Bronchial epithelial cell (primary cell): ENCODE measurements around the gene TMEM134. TPM values are rescaled to one million over a fixed set of nuclear protein-coding genes. Genes with fewer than 3 reads are reported as not detected.

ENCODE experiments used
- DNase-seq: peaks from one replicate; pipeline ENCODE4 v3.0.0-alpha.2; 2010; ENCODE audit warnings: low read depth
- FAIRE-seq: peaks from 2 replicates; lab custom pipeline; 2011; peaks lifted over from hg19 to GRCh38; lab: Jason Lieb, UNC
- H3K27me3 ChIP-seq: 2 replicates; pipeline ENCODE4 v1.5.1; 2011; ENCODE audit warnings: low read length; ENCODE audit not compliant: control insufficient read depth, insufficient read depth
- H3K36me3 ChIP-seq: 2 replicates; pipeline ENCODE4 v1.5.1; 2011; ENCODE audit warnings: low read length; ENCODE audit not compliant: control insufficient read depth, insufficient read depth
- H3K4me3 ChIP-seq: 2 replicates; pipeline ENCODE4 v1.5.1; 2011; ENCODE audit warnings: mild to moderate bottlenecking, low read depth, low read length, control low read depth
- total RNA-seq: library from RNA; depleted of rRNA; stranded (reverse); fragments of >200 nt; gene quantifications from 2 replicates; pipeline ENCODE4 v1.2.1, GENCODE V29; 2014
- TF ChIP-seq, protein P1 (sequence below): IDR thresholded peaks from 2 replicates; pipeline ENCODE4 v1.5.1; 2011; ENCODE audit warnings: mild to moderate bottlenecking, moderate library complexity, low read length, control low read depth, inconsistent platforms; ENCODE audit not compliant: insufficient read depth, severe bottlenecking

TMEM134 gene
- total RNA-seq, 1 donor from 2014 or later: 38.2 TPM

DNA sequence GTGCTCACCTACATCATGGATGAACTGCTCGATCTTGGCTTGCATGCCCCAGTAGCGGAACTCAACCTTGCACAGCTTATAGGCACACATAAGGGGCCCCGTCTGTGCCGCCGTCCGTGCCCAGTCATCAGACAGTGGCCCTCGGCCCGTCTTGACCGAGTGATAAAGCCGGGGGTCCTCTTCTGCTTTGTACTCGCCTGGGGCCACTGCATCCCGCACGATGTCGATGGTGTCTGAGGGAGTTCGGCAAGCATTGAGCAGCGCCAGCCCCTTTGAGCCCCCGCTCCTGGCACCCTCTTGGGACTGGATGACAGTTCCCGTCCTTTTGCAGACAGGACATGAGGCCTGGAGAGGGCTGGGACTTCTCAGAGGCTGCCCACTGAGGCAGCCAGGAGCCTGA lies 32.8 kb upstream of the TMEM134 start:
- H3K27me3 ChIP-seq: no peaks in the 10 kb centered on the region
- peaks cover 37% of the 10 kb centered on the region for H3K36me3 ChIP-seq
- TF ChIP-seq, protein P1, sequence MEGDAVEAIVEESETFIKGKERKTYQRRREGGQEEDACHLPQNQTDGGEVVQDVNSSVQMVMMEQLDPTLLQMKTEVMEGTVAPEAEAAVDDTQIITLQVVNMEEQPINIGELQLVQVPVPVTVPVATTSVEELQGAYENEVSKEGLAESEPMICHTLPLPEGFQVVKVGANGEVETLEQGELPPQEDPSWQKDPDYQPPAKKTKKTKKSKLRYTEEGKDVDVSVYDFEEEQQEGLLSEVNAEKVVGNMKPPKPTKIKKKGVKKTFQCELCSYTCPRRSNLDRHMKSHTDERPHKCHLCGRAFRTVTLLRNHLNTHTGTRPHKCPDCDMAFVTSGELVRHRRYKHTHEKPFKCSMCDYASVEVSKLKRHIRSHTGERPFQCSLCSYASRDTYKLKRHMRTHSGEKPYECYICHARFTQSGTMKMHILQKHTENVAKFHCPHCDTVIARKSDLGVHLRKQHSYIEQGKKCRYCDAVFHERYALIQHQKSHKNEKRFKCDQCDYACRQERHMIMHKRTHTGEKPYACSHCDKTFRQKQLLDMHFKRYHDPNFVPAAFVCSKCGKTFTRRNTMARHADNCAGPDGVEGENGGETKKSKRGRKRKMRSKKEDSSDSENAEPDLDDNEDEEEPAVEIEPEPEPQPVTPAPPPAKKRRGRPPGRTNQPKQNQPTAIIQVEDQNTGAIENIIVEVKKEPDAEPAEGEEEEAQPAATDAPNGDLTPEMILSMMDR: no peak
- H3K4me3 ChIP-seq: no peak overlapping the region
- DNase-seq: no peak
- no peak for FAIRE-seq

DNA sequence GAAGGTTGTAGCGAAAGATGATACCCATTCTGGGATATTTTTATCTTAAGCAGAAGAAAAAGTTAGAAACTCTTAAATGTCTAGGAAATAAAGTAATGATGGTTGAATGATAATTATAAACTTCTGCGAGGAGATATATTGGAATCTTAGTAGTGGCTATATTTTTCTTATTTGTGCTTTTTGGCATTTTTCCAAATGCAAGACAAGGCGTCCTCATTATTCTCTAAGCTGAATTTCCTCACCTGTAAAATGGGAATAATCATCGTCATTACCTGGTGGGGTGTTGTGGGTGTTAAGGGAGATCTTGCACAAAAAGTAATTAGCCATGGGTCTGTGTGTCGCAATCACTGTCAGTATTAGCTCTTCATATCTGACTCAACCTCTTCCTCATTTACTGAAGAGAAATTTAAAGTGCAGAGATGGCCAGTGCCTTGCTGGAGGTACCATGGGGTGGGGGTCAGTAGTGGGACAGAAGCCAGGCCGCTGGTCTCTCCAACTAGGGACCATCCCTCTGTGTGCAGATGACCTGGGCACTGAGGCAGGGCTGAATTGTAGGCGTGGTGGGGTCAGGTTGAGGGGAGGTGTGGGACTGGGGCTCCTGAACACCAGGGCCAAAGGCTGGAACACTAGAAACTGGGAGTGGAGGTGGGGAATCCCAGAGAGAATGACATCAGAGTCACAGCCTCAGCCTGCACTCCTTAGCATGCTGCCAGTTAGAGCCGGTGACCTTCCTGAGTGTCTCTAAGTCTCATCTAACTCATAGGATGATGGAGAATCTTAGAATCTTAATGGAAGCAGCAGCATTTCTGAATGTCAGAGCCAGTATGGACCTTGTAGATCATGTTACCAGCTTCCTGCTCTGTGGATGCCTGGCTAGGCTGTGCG lies 32.0 kb upstream of the TMEM134 start:
- FAIRE-seq (peak; percentile 23), DNase-seq (peak; percentile 39)
- H3K36me3 ChIP-seq: peaks cover 33% of the 10 kb centered on the region
- TF ChIP-seq, protein P1: no peak
- H3K27me3 ChIP-seq: no peaks in the 10 kb centered on the region
- no peak overlapping the region for H3K4me3 ChIP-seq

DNA sequence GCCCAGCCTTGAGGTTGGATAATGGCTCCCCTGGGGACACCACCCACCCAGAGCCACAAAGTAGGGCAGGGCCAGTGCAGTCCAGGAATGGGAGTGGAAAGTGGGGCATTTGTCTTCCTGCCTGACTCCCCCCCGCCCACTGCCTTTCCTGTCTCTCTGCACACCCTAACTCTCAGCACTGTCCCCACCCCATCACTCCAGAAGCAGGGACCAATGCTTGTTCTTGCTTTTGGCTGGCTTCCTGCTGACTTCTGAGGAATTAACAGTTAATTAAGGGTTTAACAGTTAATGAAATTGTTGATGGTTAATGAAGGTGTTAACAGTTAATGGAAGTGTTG lies 31.4 kb upstream of the TMEM134 start:
- DNase-seq (no peak), FAIRE-seq (no peak)
- no peaks in the 10 kb centered on the region for H3K27me3 ChIP-seq
- peaks cover 39% of the 10 kb centered on the region for H3K36me3 ChIP-seq
- TF ChIP-seq, protein P1: no peak
- no peak overlapping the region for H3K4me3 ChIP-seq

DNA sequence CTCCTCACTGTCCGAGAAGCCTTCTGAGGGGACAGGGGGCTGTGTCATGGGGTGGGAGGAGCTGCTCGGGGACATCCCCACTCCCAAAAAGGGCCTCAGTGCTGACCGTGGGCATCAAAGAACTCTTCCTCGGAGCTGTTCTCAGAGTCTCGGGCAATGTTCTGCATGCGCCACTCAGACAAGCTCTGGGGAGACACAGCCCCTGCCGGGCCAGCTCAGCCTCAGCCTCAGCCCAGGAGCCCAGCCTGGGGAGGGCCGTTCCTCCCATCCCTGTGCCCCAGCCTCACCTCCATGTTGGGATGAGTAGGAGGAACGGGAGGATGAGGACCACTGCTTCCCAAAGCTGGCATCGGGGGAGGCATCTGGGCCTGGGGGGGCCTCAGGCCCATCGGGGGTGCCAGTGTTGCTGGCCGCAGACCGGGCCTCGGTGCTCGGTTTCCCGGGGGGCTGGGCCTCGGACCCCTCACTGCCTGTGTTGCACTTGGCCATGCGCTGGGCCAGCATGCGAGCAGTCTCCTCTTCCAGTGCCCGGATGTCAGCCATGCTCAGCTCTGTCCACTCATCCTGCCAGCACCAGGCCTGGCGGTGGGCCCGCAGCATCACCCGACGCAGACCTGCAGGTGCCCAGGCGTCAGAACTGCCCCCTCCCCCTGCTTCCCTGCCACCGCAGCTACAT lies 30.9 kb upstream of the TMEM134 start:
- no peaks in the 10 kb centered on the region for H3K27me3 ChIP-seq
- FAIRE-seq: no peak
- DNase-seq: no peak
- peaks cover 42% of the 10 kb centered on the region for H3K36me3 ChIP-seq
- TF ChIP-seq, protein P1: no peak
- no peak overlapping the region for H3K4me3 ChIP-seq

DNA sequence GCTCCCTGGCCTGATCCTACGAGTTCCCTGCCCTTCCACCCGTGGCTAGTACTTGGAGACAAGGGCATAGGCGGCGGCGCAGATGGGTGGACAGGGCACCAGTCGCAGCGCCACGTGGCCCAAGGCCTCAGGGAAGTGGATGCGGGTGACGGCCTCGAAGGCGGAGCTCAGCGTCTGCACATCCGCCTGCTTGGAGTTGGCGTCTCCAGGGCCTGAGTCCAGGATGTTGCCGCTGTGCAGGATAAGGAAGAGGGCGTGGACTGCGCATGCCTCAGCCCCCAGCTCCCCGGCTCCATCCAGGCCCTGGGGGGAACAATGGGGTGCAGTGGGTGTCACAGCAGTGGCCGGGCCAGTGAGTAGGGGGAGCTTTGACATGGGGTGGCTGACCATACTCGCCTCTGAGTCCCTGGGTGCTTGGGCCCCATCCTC lies 29.5 kb upstream of the TMEM134 start:
- DNase-seq: no peak
- TF ChIP-seq, protein P1: no peak
- H3K4me3 ChIP-seq: no peak overlapping the region
- H3K36me3 ChIP-seq: peaks cover 49% of the 10 kb centered on the region
- FAIRE-seq: no peak
- H3K27me3 ChIP-seq: no peaks in the 10 kb centered on the region
